GM19351 (cell line): Measurements from ENCODE around the gene ETFB.

Experiments used
- ATAC-seq: cut with Tn5 transposase; IDR thresholded peaks from one replicate; pipeline ENCODE4 v1.9.1; 2021; ENCODE audit warnings: mild to moderate bottlenecking, moderate library complexity; ENCODE audit not compliant: unreplicated experiment

The ETFB gene

GRCh38 chr19:51296336-51297093 is 69.7 kb downstream of the ETFB start:
- no peak for ATAC-seq

- ATAC-seq = no peak
Measured at GRCh38 chr19:51295382-51296126, 70.6 kb downstream of the ETFB start.
